ENCODE data around the gene NTF4.
"Not testable (repeated sequence)": the region's sequence is repeated elsewhere in the genome, so short reads cannot be mapped to it uniquely, and the experiment has no call there.

NTF4 gene

DNA sequence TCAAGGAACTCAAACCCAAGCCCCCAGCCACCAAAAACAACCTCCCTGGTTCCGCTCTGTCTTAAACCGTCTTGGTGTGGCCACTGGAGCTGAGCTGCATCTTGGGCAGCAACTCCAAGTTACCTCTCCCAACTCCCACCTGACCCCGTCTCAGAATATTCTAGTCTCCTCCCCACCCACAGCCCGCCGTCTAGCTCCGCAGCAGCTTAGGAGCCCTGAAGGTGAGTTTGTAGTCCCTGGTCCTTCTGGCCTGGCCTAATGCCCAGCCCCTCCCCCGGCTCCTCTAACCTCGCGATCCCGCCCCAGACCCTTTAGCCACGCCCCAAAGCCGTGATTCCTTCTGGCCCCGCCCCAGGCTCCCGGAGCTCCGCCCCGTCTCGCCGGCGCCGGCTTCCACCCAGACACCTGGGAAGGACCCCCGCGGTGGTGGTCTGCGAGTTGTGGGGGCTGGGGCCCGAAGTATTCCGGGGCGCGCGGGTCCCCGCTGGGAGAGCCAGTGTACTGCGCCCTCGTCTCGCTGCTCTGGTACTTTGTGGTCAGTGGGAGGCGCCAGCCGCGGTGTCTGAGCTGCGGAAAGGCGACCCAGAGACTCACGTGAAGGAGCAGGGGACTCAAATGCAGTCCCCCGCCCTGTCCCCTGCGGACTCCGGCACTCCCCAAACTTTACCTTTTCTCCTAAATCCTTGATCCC, 45.2 kb downstream of the NTF4 start:
- no peak for FAIRE-seq

- not testable (repeated sequence) for FAIRE-seq
These were observed 46.0 kb downstream of the NTF4 start for GRCh38 chr19:49018388-49019241.

DNA sequence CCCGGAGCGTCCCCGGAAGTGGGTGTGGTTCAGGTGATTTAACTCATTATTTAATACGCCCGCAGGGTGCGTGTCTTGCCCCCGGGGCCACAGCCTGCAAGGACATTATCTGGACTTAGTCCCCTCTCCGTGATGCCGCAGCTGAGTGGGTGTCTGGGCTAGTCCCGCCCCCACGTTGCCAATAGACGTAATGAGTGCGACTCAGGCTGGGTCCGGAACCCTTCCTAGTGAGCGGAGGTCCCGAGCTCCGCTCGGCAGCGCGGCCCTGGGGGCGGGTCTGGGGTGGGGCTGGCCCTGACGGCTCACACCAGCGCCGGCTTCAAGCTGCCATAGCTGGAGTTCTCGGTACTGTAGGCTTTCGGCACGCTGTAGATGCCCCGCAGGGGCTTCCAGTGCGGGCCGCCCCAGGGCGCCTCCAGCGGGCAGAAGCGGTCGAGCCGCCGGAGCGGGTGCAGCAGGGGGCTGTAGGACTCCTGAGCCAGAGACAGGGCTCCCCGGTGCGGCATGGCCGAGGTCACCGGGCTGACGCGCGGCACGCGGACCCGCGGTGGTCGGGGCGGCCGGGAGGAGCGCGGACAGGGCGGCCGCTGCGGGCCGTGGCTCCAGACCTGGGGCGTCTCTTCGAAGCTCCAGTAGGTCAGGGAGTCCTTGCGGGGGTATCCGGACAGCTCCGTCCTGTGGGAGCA, 46.8 kb downstream of the NTF4 start:
- no peak for FAIRE-seq

- FAIRE-seq: no peak
These were observed 47.5 kb downstream of the NTF4 start, which contains the start of gene LHB for GRCh38 chr19:49017041-49017665. Gene LHB, minus strand, starts transcription at chr19:49017091. Its CDS starts 10 bp downstream, at chr19:49017081.

GRCh38 chr19:49016067-49016839, 48.4 kb downstream of the NTF4 start:
- FAIRE-seq: no peak

DNA sequence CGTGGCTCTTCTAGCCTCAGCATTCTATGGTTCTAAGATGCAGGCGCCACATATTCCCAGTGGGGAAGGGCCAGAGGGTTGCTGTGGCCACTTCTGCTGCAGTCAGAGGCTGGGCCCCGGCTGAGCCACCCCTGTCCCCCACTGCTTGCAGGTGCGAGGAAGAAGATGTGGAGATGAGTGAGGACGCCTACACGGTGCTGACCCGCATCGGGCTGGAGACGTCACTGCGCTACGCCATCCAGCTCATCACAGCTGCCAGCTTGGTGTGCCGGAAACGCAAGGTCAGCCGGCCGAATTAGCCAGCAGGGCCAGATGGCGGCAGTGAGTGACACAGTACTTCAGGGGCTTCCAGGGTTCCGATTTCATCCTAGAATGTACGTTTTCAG, 49.8 kb downstream of the NTF4 start:
- FAIRE-seq: no peak

GRCh38 chr19:49014123-49014869, 50.3 kb downstream of the NTF4 start:
- no peak for FAIRE-seq

GRCh38 chr19:49011194-49011593, 53.4 kb downstream of the NTF4 start:
- FAIRE-seq: no peak
